Liver (tissue), 9 donors: ENCODE measurements around the gene CABLES1. TPM values are rescaled to one million over a fixed set of nuclear protein-coding genes. Genes with fewer than 3 reads are reported as not detected.

Experiments
- DNase-seq: peaks from one replicate; pipeline ENCODE4 v3.0.0-alpha.2; 2017; ENCODE audit warnings: low spot score
- H3K27ac ChIP-seq, 2 donors: one replicate each; pipeline ENCODE4 v1.7.0; 2013; ENCODE audit warnings: inconsistent platforms in 2 of 2, low read length in 2 of 2, control low read depth in 1 of 2, low read depth in 1 of 2, mild to moderate bottlenecking in 1 of 2
- H3K27me3 ChIP-seq, 4 donors: one replicate each; pipeline versions ENCODE4 v1.6.1 to v1.7.0; 2013; ENCODE audit warnings: low read length in 3 of 4, inconsistent platforms in 1 of 4, mild to moderate bottlenecking in 1 of 4, moderate library complexity in 1 of 4; ENCODE audit not compliant: control insufficient read depth in 4 of 4, insufficient read depth in 4 of 4
- H3K36me3 ChIP-seq, 4 donors: one replicate each; pipeline versions ENCODE4 v1.6.1 to v1.7.0; 2013; ENCODE audit warnings: low read length in 3 of 4, mild to moderate bottlenecking in 3 of 4, low read depth in 1 of 4, moderate library complexity in 1 of 4; ENCODE audit not compliant: control insufficient read depth in 4 of 4, insufficient read depth in 3 of 4
- H3K4me1 ChIP-seq, 4 donors: one replicate each; pipeline versions ENCODE4 v1.6.1 to v1.7.0; 2013; ENCODE audit warnings: low read length in 3 of 4, mild to moderate bottlenecking in 3 of 4, moderate library complexity in 1 of 4; ENCODE audit not compliant: control insufficient read depth in 4 of 4, insufficient read depth in 4 of 4
- H3K4me3 ChIP-seq, 3 donors: one replicate each; pipeline versions ENCODE4 v1.6.1 to v1.7.0; 2013; ENCODE audit warnings: low read length in 3 of 3, control low read depth in 1 of 3, low read depth in 1 of 3, mild to moderate bottlenecking in 1 of 3
- H3K9ac ChIP-seq, 2 donors: one replicate each; pipeline ENCODE4 v1.7.0; 2013; ENCODE audit warnings: low read length in 2 of 2, mild to moderate bottlenecking in 2 of 2, moderate library complexity in 2 of 2, control low read depth in 1 of 2, low read depth in 1 of 2
- H3K9me3 ChIP-seq, 4 donors: one replicate each; pipeline versions ENCODE4 v1.6.1 to v1.7.0; 2013; ENCODE audit warnings: low read length in 3 of 4; ENCODE audit not compliant: control insufficient read depth in 4 of 4
- EGR1 ChIP-seq, 2 donors: IDR thresholded peaks; 2 replicates each; pipeline ENCODE4 v1.6.1; 2016 to 2018; ENCODE audit warnings: antibody characterized with exemption in 2 of 2, low read depth in 2 of 2
- FOXA1 ChIP-seq: IDR thresholded peaks from 2 replicates; pipeline ENCODE4 v1.6.1; 2016; ENCODE audit warnings: antibody characterized with exemption
- FOXA2 ChIP-seq: IDR thresholded peaks from 2 replicates; pipeline ENCODE4 v1.6.1; 2016; ENCODE audit warnings: antibody characterized with exemption
- GABPA ChIP-seq, 2 donors: IDR thresholded peaks in 1 of 2; conservative IDR thresholded peaks in 1 of 2; 2 replicates each; pipeline ENCODE4 v1.6.1; 2016; ENCODE audit warnings: antibody characterized with exemption in 2 of 2, mild to moderate bottlenecking in 1 of 2, moderate library complexity in 1 of 2
- HNF4A ChIP-seq, 2 donors: conservative IDR thresholded peaks; 2 replicates each; pipeline ENCODE4 v1.6.1; 2016; ENCODE audit warnings: antibody characterized with exemption in 2 of 2, mild to moderate bottlenecking in 2 of 2
- HNF4G ChIP-seq: IDR thresholded peaks from 2 replicates; pipeline ENCODE4 v1.6.1; 2016; ENCODE audit warnings: antibody characterized with exemption
- RAD21 ChIP-seq, 2 donors: IDR thresholded peaks; 2 replicates each; pipeline ENCODE4 v1.6.1; 2016; ENCODE audit warnings: antibody characterized with exemption in 2 of 2, mild to moderate bottlenecking in 2 of 2
- RXRA ChIP-seq, 2 donors: IDR thresholded peaks; 2 replicates each; pipeline ENCODE4 v1.6.1; 2017 to 2018; ENCODE audit warnings: antibody characterized with exemption in 2 of 2, mild to moderate bottlenecking in 1 of 2
- SP1 ChIP-seq: IDR thresholded peaks from 2 replicates; pipeline ENCODE4 v1.6.1; 2018; ENCODE audit warnings: antibody characterized with exemption, mild to moderate bottlenecking
- YY1 ChIP-seq: IDR thresholded peaks from 2 replicates; pipeline ENCODE4 v1.6.1; 2016; ENCODE audit warnings: antibody characterized with exemption, mild to moderate bottlenecking
- WGBS: extraction: QIAGEN DNeasy Blood & Tissue Kit; methylation state at CpG from one replicate; pipeline ENCODE4 v1.1.7; 2013; 5-methylcytosine and 5-hydroxymethylcytosine counted together
- polyA plus RNA-seq, 2 donors: library from polyadenylated mRNA; stranded (reverse) in 1 of 2; unstranded in 1 of 2; fragments of 200-250 nt in 1 of 2; fragments of >200 nt in 1 of 2; fragmentation: Nextera tagmentation in 1 of 2; extraction: Ambion mirVana in 1 of 2; gene quantifications; one replicate each; pipeline versions ENCODE4 v1.2.1 to v1.2.3, GENCODE V29; 2013 to 2015
- total RNA-seq, 2 donors: library from RNA; depleted of rRNA; stranded (reverse); fragments of >200 nt; gene quantifications; one replicate each; pipeline ENCODE4 v1.2.3, GENCODE V29; 2014
- TF ChIP-seq, protein P1 (sequence below): IDR thresholded peaks from 2 replicates; pipeline ENCODE4 v1.6.1; 2016; ENCODE audit warnings: antibody characterized with exemption
- TF ChIP-seq, protein P2 (sequence below): fragments of 150-350 bp; IDR thresholded peaks from 2 replicates; pipeline ENCODE4 v1.5.1; 2017; ENCODE audit warnings: improper control_type of control experiment, low read depth, low read length; ENCODE audit not compliant: missing input control
- TF ChIP-seq, protein P3 (sequence below): IDR thresholded peaks from 2 replicates; pipeline ENCODE4 v1.6.1; 2016; ENCODE audit warnings: antibody characterized with exemption
- TF ChIP-seq, protein P4 (sequence below): IDR thresholded peaks from 2 replicates; pipeline ENCODE4 v1.6.1; 2016; ENCODE audit warnings: antibody characterized with exemption
- TF ChIP-seq, protein P5 (sequence below): IDR thresholded peaks from 2 replicates; pipeline ENCODE4 v1.6.1; 2016; ENCODE audit warnings: antibody characterized with exemption, mild to moderate bottlenecking
- donor health status: healthy.
- donor health status: healthy.
- donor health status: healthy.
- donor health status: healthy.
- donor health status: healthy.

CABLES1 gene
- total and polyA plus RNA-seq, 4 donors, result 3.3 to 8.9 (median 4.5) TPM

DNA sequence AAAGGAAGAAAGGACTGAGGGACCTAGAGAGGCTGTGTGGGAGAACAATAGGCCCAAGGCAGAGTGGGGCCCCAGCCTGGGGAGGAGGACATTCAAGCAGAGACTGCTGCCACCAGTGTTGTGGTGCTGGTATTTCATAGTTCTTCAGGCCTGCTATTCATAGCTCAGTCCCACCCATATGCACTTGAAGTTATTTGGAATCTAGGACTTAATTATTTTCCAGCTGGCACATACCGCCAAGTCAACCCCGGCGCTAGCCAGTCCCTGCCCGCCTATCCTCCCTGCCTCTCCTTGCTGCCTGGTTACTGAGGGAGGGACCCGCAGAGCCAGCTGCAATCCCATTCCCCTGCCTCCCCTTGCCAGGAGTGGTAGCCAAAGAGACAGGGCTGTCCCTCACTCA lies 141.2 kb downstream of the CABLES1 start:
- 86% methylated on average over 5 of the region's 5 CpGs for WGBS

DNA sequence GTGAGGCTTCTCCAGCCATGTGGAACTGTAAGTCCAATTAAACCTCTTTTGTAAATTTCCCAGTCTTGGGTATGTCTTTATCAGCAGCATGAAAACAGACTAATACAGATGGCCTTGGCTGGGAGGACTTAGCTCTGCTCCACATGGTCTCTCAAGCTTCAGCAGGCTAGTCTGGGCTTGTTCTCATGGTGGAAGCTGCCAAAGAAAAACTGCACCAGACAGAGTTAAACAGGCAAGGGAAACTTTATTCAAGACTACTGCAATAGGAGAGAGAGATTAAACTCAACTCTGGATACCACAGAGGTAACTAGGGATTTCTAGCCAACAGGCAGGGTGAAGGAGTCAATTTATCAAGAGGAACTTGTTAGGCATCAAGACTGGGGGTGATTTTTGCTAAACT lies 142.1 kb downstream of the CABLES1 start:
- Histone ChIP-seq H3K9me3 (no peaks in the 10 kb centered on the region), H3K36me3 (no peaks in the 10 kb centered on the region), H3K4me3 (no peak overlapping the region)

More for the DNA sequence above, 141.2 kb downstream of the CABLES1 start:
- no peaks in the 10 kb centered on the region for H3K4me1 ChIP-seq
- no peak for TF ChIP-seq HNF4A (conservative IDR thresholded peaks at IDR 0.05)
- no peak for TF ChIP-seq HNF4G
- TF ChIP-seq SP1, result no peak
- no peak for TF ChIP-seq FOXA2
- no peaks in the 10 kb centered on the region for H3K36me3 ChIP-seq
- no peak overlapping the region for H3K4me3 ChIP-seq
- H3K9me3 ChIP-seq, result no peaks in the 10 kb centered on the region
- H3K27me3 ChIP-seq, result no peaks in the 10 kb centered on the region
- no peak overlapping the region for H3K9ac ChIP-seq
- DNase-seq, result no peak
- no peak overlapping the region for H3K27ac ChIP-seq

DNA sequence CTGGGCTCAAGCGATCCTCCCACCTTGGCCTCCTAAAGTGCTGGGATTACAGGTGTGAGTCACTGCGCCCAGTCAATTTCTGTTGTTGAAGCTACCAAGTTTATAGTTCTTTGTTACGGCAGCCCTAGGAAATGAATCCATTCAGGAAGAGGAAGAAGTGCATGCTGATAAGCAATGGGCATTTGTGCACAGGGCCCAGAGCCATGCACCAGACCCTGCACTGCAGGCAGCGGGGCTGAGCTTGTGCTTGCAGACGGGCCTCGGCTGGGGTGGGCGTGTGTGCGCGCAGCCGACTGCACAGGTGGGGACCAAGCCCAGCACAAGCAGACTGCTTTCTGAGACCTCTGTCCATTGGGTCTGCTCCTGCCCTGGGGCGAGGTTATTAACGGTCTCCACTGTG lies 144.6 kb downstream of the CABLES1 start:
- no peak overlapping the region for H3K27ac ChIP-seq
- no peaks in the 10 kb centered on the region for H3K36me3 ChIP-seq
- DNase-seq, result no peak
- no peak overlapping the region for H3K9ac ChIP-seq
- 88% methylated on average over 12 of the region's 12 CpGs for WGBS
- H3K4me1 ChIP-seq, result no peaks in the 10 kb centered on the region
- no peaks in the 10 kb centered on the region for H3K27me3 ChIP-seq
- H3K4me3 ChIP-seq, result no peak overlapping the region
- H3K9me3 ChIP-seq, result no peaks in the 10 kb centered on the region
- TF ChIP-seq, protein P1, sequence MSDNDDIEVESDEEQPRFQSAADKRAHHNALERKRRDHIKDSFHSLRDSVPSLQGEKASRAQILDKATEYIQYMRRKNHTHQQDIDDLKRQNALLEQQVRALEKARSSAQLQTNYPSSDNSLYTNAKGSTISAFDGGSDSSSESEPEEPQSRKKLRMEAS, result no peak
- TF ChIP-seq HNF4A (conservative IDR thresholded peaks at IDR 0.05) (no peak), EGR1 (IDR thresholded peaks at IDR 0.05; ENCODE audit: low read depth in 2 of 2) (no peak), SP1 (no peak), FOXA1 (no peak), GABPA (IDR thresholded peaks at IDR 0.05 in 1 of 2, conservative IDR thresholded peaks at IDR 0.05 in 1 of 2) (no peak), HNF4G (no peak), RXRA (IDR thresholded peaks at IDR 0.05) (no peak)
- TF ChIP-seq, protein P2, sequence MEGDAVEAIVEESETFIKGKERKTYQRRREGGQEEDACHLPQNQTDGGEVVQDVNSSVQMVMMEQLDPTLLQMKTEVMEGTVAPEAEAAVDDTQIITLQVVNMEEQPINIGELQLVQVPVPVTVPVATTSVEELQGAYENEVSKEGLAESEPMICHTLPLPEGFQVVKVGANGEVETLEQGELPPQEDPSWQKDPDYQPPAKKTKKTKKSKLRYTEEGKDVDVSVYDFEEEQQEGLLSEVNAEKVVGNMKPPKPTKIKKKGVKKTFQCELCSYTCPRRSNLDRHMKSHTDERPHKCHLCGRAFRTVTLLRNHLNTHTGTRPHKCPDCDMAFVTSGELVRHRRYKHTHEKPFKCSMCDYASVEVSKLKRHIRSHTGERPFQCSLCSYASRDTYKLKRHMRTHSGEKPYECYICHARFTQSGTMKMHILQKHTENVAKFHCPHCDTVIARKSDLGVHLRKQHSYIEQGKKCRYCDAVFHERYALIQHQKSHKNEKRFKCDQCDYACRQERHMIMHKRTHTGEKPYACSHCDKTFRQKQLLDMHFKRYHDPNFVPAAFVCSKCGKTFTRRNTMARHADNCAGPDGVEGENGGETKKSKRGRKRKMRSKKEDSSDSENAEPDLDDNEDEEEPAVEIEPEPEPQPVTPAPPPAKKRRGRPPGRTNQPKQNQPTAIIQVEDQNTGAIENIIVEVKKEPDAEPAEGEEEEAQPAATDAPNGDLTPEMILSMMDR, result no peak
- TF ChIP-seq, protein P3, sequence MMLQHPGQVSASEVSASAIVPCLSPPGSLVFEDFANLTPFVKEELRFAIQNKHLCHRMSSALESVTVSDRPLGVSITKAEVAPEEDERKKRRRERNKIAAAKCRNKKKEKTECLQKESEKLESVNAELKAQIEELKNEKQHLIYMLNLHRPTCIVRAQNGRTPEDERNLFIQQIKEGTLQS, result no peak
- TF ChIP-seq, protein P4, sequence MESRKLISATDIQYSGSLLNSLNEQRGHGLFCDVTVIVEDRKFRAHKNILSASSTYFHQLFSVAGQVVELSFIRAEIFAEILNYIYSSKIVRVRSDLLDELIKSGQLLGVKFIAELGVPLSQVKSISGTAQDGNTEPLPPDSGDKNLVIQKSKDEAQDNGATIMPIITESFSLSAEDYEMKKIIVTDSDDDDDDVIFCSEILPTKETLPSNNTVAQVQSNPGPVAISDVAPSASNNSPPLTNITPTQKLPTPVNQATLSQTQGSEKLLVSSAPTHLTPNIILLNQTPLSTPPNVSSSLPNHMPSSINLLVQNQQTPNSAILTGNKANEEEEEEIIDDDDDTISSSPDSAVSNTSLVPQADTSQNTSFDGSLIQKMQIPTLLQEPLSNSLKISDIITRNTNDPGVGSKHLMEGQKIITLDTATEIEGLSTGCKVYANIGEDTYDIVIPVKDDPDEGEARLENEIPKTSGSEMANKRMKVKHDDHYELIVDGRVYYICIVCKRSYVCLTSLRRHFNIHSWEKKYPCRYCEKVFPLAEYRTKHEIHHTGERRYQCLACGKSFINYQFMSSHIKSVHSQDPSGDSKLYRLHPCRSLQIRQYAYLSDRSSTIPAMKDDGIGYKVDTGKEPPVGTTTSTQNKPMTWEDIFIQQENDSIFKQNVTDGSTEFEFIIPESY, result no peak

More for the DNA sequence above, 142.1 kb downstream of the CABLES1 start:
- Histone ChIP-seq H3K4me1 (no peaks in the 10 kb centered on the region), H3K27ac (no peak overlapping the region), H3K9ac (no peak overlapping the region), H3K27me3 (no peaks in the 10 kb centered on the region)
- TF ChIP-seq RXRA (IDR thresholded peaks at IDR 0.05) (no peak), RAD21 (IDR thresholded peaks at IDR 0.05) (no peak), FOXA2 (no peak), HNF4A (conservative IDR thresholded peaks at IDR 0.05) (no peak), YY1 (no peak), FOXA1 (no peak)
- TF ChIP-seq, protein P2, result no peak
- TF ChIP-seq, protein P5, sequence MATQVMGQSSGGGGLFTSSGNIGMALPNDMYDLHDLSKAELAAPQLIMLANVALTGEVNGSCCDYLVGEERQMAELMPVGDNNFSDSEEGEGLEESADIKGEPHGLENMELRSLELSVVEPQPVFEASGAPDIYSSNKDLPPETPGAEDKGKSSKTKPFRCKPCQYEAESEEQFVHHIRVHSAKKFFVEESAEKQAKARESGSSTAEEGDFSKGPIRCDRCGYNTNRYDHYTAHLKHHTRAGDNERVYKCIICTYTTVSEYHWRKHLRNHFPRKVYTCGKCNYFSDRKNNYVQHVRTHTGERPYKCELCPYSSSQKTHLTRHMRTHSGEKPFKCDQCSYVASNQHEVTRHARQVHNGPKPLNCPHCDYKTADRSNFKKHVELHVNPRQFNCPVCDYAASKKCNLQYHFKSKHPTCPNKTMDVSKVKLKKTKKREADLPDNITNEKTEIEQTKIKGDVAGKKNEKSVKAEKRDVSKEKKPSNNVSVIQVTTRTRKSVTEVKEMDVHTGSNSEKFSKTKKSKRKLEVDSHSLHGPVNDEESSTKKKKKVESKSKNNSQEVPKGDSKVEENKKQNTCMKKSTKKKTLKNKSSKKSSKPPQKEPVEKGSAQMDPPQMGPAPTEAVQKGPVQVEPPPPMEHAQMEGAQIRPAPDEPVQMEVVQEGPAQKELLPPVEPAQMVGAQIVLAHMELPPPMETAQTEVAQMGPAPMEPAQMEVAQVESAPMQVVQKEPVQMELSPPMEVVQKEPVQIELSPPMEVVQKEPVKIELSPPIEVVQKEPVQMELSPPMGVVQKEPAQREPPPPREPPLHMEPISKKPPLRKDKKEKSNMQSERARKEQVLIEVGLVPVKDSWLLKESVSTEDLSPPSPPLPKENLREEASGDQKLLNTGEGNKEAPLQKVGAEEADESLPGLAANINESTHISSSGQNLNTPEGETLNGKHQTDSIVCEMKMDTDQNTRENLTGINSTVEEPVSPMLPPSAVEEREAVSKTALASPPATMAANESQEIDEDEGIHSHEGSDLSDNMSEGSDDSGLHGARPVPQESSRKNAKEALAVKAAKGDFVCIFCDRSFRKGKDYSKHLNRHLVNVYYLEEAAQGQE, result no peak
- DNase-seq, result no peak
